H9 (cell line): Measurements from ENCODE around the gene SLC7A9. TPM values are rescaled to one million over a fixed set of nuclear protein-coding genes. Genes with fewer than 3 reads are reported as not detected.
"Not testable (repeated sequence)": the region's sequence is repeated elsewhere in the genome, so short reads cannot be mapped to it uniquely, and the experiment has no call there.

Source experiments
- DNase-seq: peaks from one replicate; pipeline ENCODE4 v3.0.0-alpha.2; 2017
- H2AFZ ChIP-seq: one replicate; pipeline ENCODE4 v1.6.1; 2013; ENCODE audit warnings: mild to moderate bottlenecking, low read length, control low read depth, moderate library complexity
- H2AK5ac ChIP-seq: 2 replicates; pipeline ENCODE4 v1.6.1; 2013; ENCODE audit warnings: low read length, control low read depth, mixed read lengths; ENCODE audit not compliant: insufficient read length
- H2BK120ac ChIP-seq: one replicate; pipeline ENCODE4 v1.6.1; 2013; ENCODE audit warnings: low read depth, mild to moderate bottlenecking, low read length, control low read depth, inconsistent platforms; ENCODE audit not compliant: poor library complexity, severe bottlenecking
- H2BK12ac ChIP-seq: 2 replicates; pipeline ENCODE4 v1.6.1; 2013; ENCODE audit warnings: low read length, control low read depth, mixed read lengths, low read depth; ENCODE audit not compliant: insufficient read length
- H2BK15ac ChIP-seq: 2 replicates; pipeline ENCODE4 v1.6.1; 2013; ENCODE audit warnings: low read depth, low read length, control low read depth
- H2BK20ac ChIP-seq: one replicate; pipeline ENCODE4 v1.6.1; 2013; ENCODE audit warnings: low read depth, mild to moderate bottlenecking, low read length, control low read depth, inconsistent platforms; ENCODE audit not compliant: poor library complexity, severe bottlenecking
- H2BK5ac ChIP-seq: 2 replicates; pipeline ENCODE4 v1.6.1; 2013; ENCODE audit warnings: low read length, control low read depth, mixed read lengths; ENCODE audit not compliant: insufficient read length
- H3K14ac ChIP-seq: 2 replicates; pipeline ENCODE4 v1.6.1; 2013; ENCODE audit warnings: low read length, control low read depth; ENCODE audit not compliant: insufficient read depth
- H3K18ac ChIP-seq: 2 replicates; pipeline ENCODE4 v1.6.1; 2013; ENCODE audit warnings: low read depth, mild to moderate bottlenecking, mixed read lengths, low read length, control low read depth; ENCODE audit not compliant: insufficient read length
- H3K23ac ChIP-seq: 2 replicates; pipeline ENCODE4 v1.6.1; 2013; ENCODE audit warnings: low read length, control low read depth, mixed read lengths, low read depth; ENCODE audit not compliant: insufficient read length
- H3K23me2 ChIP-seq: 2 replicates; pipeline ENCODE4 v1.6.1; 2013; ENCODE audit warnings: low read depth, mild to moderate bottlenecking, mixed read lengths, low read length, control low read depth; ENCODE audit not compliant: insufficient read length, poor library complexity, severe bottlenecking
- H3K27ac ChIP-seq: 2 replicates; pipeline ENCODE4 v1.5.1; 2013; ENCODE audit warnings: low read length, control low read depth, mixed read lengths, low read depth; ENCODE audit not compliant: insufficient read length
- H3K27me3 ChIP-seq: 2 replicates; pipeline ENCODE4 v1.6.1; 2013; ENCODE audit warnings: low read length, control low read depth, inconsistent platforms; ENCODE audit not compliant: insufficient read depth
- H3K4ac ChIP-seq: 2 replicates; pipeline ENCODE4 v1.6.1; 2013; ENCODE audit warnings: low read depth, mild to moderate bottlenecking, control low read depth, inconsistent platforms, low read length, moderate library complexity
- H3K4me1 ChIP-seq: 2 replicates; pipeline ENCODE4 v1.6.1; 2013; ENCODE audit warnings: low read length, control low read depth, inconsistent platforms; ENCODE audit not compliant: insufficient read depth
- H3K4me2 ChIP-seq: 2 replicates; pipeline ENCODE4 v1.6.1; 2013; ENCODE audit warnings: low read length, control low read depth, mixed read lengths; ENCODE audit not compliant: insufficient read length, insufficient read depth
- H3K56ac ChIP-seq: 2 replicates; pipeline ENCODE4 v1.6.1; 2013; ENCODE audit warnings: low read depth, mild to moderate bottlenecking, mixed read lengths, low read length, control low read depth; ENCODE audit not compliant: insufficient read length
- H3K79me1 ChIP-seq: 2 replicates; pipeline ENCODE4 v1.6.1; 2013; ENCODE audit warnings: low read depth, mild to moderate bottlenecking, moderate library complexity, low read length, control low read depth, inconsistent platforms; ENCODE audit not compliant: insufficient read depth, poor library complexity, severe bottlenecking
- H3K79me2 ChIP-seq: 2 replicates; pipeline ENCODE4 v1.6.1; 2013; ENCODE audit warnings: low read length, control low read depth, inconsistent platforms; ENCODE audit not compliant: insufficient read depth
- H3K9ac ChIP-seq: 2 replicates; pipeline ENCODE4 v1.6.1; 2013; ENCODE audit warnings: low read length, control low read depth, mixed read lengths; ENCODE audit not compliant: insufficient read length; ENCODE audit errors: extremely low read depth
- H3K9me3 ChIP-seq: one replicate; pipeline ENCODE4 v1.6.1; 2013; ENCODE audit warnings: low read depth, low read length, inconsistent platforms; ENCODE audit not compliant: control insufficient read depth
- H3T11ph ChIP-seq: one replicate; pipeline ENCODE4 v1.6.1; 2013; ENCODE audit warnings: mild to moderate bottlenecking, low read length, control low read depth, inconsistent platforms
- H4K20me1 ChIP-seq: one replicate; pipeline ENCODE4 v1.6.1; 2013; ENCODE audit not compliant: control insufficient read depth, insufficient read length, insufficient read depth
- H4K5ac ChIP-seq: 2 replicates; pipeline ENCODE4 v1.6.1; 2013; ENCODE audit warnings: low read depth, mild to moderate bottlenecking, mixed read lengths, low read length, control low read depth; ENCODE audit not compliant: insufficient read length
- H4K8ac ChIP-seq: replicated peaks from 2 replicates; pipeline ENCODE4 v1.6.1; 2013; ENCODE audit warnings: low read length, control low read depth, mixed read lengths, low read depth; ENCODE audit not compliant: insufficient read length
- H4K91ac ChIP-seq: 2 replicates; pipeline ENCODE4 v1.6.1; 2013; ENCODE audit warnings: low read depth, mild to moderate bottlenecking, moderate library complexity, mixed read lengths, low read length, control low read depth; ENCODE audit not compliant: insufficient read length
- H3K27ac Mint-ChIP-seq, 3 experiments: 2 replicates in 2 of 3; 3 replicates in 1 of 3; pipeline ENCODE4 v1.8.0; 2020 to 2021; ENCODE audit warnings: mixed read lengths in 3 of 3, mild to moderate bottlenecking in 1 of 3, moderate library complexity in 1 of 3
- H3K27me3 Mint-ChIP-seq: 2 replicates; pipeline ENCODE4 v1.8.0; 2021; ENCODE audit warnings: low read depth, mild to moderate bottlenecking, moderate library complexity, mixed read lengths
- H3K36me3 Mint-ChIP-seq, 3 experiments: 2 replicates in 2 of 3; 3 replicates in 1 of 3; pipeline ENCODE4 v1.8.0; 2020 to 2021; ENCODE audit warnings: low read depth in 3 of 3, mixed read lengths in 3 of 3; ENCODE audit not compliant: insufficient read depth in 1 of 3
- H3K4me1 Mint-ChIP-seq, 2 experiments: 2 replicates each; pipeline ENCODE4 v1.8.0; 2020; ENCODE audit warnings: mixed read lengths in 2 of 2
- H3K4me3 Mint-ChIP-seq, 2 experiments: 2 replicates in 1 of 2; 3 replicates in 1 of 2; pipeline ENCODE4 v1.8.0; 2020 to 2021; ENCODE audit warnings: mild to moderate bottlenecking in 2 of 2, mixed read lengths in 2 of 2, moderate library complexity in 1 of 2
- H3K9me3 Mint-ChIP-seq, 2 experiments: 2 replicates in 1 of 2; 3 replicates in 1 of 2; pipeline ENCODE4 v1.8.0; 2020; ENCODE audit warnings: mild to moderate bottlenecking in 2 of 2, mixed read lengths in 2 of 2, moderate library complexity in 1 of 2
- CTCF ChIP-seq: fragments of 200-600 bp; sonication (generic); conservative IDR thresholded peaks from 3 replicates; pipeline ENCODE4 v1.8.0; 2021; ENCODE audit warnings: antibody characterized with exemption, mild to moderate bottlenecking
- WGBS: extraction: QIAGEN DNeasy Blood & Tissue Kit; methylation state at CpG from one replicate; pipeline ENCODE4 v1.1.7; 2013; ENCODE audit warnings: missing lambda C conversion rate, low lambda C conversion rate, mixed read lengths; ENCODE audit not compliant: insufficient read length; ENCODE audit errors: extremely low coverage; 5-methylcytosine and 5-hydroxymethylcytosine counted together
- total RNA-seq: library from RNA; stranded (reverse); gene quantifications from 2 replicates; pipeline ENCODE4 v1.2.1, GENCODE V29; 2021

SLC7A9 gene
- total RNA-seq, 1 experiment from 2014 or later = not detected

GRCh38 chr19:32852216-32852615 lies 17.4 kb downstream of the SLC7A9 start:
- no peak overlapping the region for H4K5ac ChIP-seq
- no peak overlapping the region for H2BK5ac ChIP-seq
- TF ChIP-seq CTCF = no peak
- WGBS = no CpG with 5 or more reads among the region's 6 CpGs
- Mint-ChIP-seq H3K4me1 (no peaks in the 10 kb centered on the region), H3K36me3 (no peaks in the 10 kb centered on the region), H3K27ac (no peak overlapping the region), H3K4me3 (no peak overlapping the region), H3K27me3 (no peaks in the 10 kb centered on the region), H3K9me3 (peaks cover 2% of the 10 kb centered on the region in 2 experiments; a peak in 3 of 5 replicates)
- H4K20me1 ChIP-seq = no peaks in the 10 kb centered on the region
- H3K4ac ChIP-seq = no peak overlapping the region
- no peak overlapping the region for H3K18ac ChIP-seq
- H2BK15ac ChIP-seq = no peak overlapping the region
- no peak overlapping the region for H3K14ac ChIP-seq
- H4K91ac ChIP-seq = no peak overlapping the region
- no peaks in the 10 kb centered on the region for H3K4me1 ChIP-seq
- no peak overlapping the region for H2BK120ac ChIP-seq
- H2AFZ ChIP-seq = no peak overlapping the region
- H3K23ac ChIP-seq = no peak overlapping the region
- H3K27ac ChIP-seq = no peak overlapping the region
- H3K56ac ChIP-seq = no peak overlapping the region
- no peak overlapping the region for H2BK20ac ChIP-seq
- no peaks in the 10 kb centered on the region for H3K27me3 ChIP-seq
- H3K9me3 ChIP-seq = no peaks in the 10 kb centered on the region
- no peak overlapping the region for H3K4me2 ChIP-seq
- no peaks in the 10 kb centered on the region for H3K23me2 ChIP-seq
- H3K79me1 ChIP-seq = no peaks in the 10 kb centered on the region
- no peak overlapping the region for H2AK5ac ChIP-seq
- no peak overlapping the region for H2BK12ac ChIP-seq
- DNase-seq = no peak
- H3T11ph ChIP-seq = no peak overlapping the region
- H3K79me2 ChIP-seq = no peaks in the 10 kb centered on the region
- no peak overlapping the region for H3K9ac ChIP-seq
- H4K8ac ChIP-seq = no peak overlapping the region

GRCh38 chr19:32848035-32848434 lies 21.5 kb downstream of the SLC7A9 start:
- not testable (repeated sequence) for H3K4me3 Mint-ChIP-seq, H4K8ac ChIP-seq, H2BK120ac ChIP-seq, H3K4me1 ChIP-seq, H3K4ac ChIP-seq, H2BK20ac ChIP-seq, H4K5ac ChIP-seq, H3K9me3 ChIP-seq, H3K79me2 ChIP-seq, H2BK12ac ChIP-seq, H3K27ac Mint-ChIP-seq, H4K91ac ChIP-seq, H3K27ac ChIP-seq, DNase-seq, H3K14ac ChIP-seq, H2AFZ ChIP-seq, H2AK5ac ChIP-seq, H3K4me1 Mint-ChIP-seq, H3K79me1 ChIP-seq, H3K56ac ChIP-seq, H2BK5ac ChIP-seq, H3T11ph ChIP-seq, H3K23me2 ChIP-seq, H3K18ac ChIP-seq, H3K23ac ChIP-seq, H3K27me3 Mint-ChIP-seq, H3K9ac ChIP-seq, H4K20me1 ChIP-seq, H3K27me3 ChIP-seq, H2BK15ac ChIP-seq, H3K4me2 ChIP-seq
- peaks cover 25 to 26% of the 10 kb centered on the region in 2 experiments for H3K9me3 Mint-ChIP-seq
- peaks cover 6 to 11% (median 8%) of the 10 kb centered on the region in 3 experiments; a peak in 6 of 7 replicates for H3K36me3 Mint-ChIP-seq
- WGBS = no CpG with 5 or more reads among the region's 2 CpGs
